Liver (tissue), 9 donors: ENCODE data around the gene ABLIM2. TPM values are rescaled to one million over a fixed set of nuclear protein-coding genes. Genes with fewer than 3 reads are reported as not detected.

Source experiments
- DNase-seq: peaks from one replicate; pipeline ENCODE4 v3.0.0-alpha.2; 2017; ENCODE audit warnings: low spot score
- H3K27ac ChIP-seq, 2 donors: one replicate each; pipeline ENCODE4 v1.7.0; 2013; ENCODE audit warnings: inconsistent platforms in 2 of 2, low read length in 2 of 2, control low read depth in 1 of 2, low read depth in 1 of 2, mild to moderate bottlenecking in 1 of 2
- H3K27me3 ChIP-seq, 4 donors: one replicate each; pipeline versions ENCODE4 v1.6.1 to v1.7.0; 2013; ENCODE audit warnings: low read length in 3 of 4, inconsistent platforms in 1 of 4, mild to moderate bottlenecking in 1 of 4, moderate library complexity in 1 of 4; ENCODE audit not compliant: control insufficient read depth in 4 of 4, insufficient read depth in 4 of 4
- H3K36me3 ChIP-seq, 4 donors: one replicate each; pipeline versions ENCODE4 v1.6.1 to v1.7.0; 2013; ENCODE audit warnings: low read length in 3 of 4, mild to moderate bottlenecking in 3 of 4, low read depth in 1 of 4, moderate library complexity in 1 of 4; ENCODE audit not compliant: control insufficient read depth in 4 of 4, insufficient read depth in 3 of 4
- H3K4me1 ChIP-seq, 4 donors: one replicate each; pipeline versions ENCODE4 v1.6.1 to v1.7.0; 2013; ENCODE audit warnings: low read length in 3 of 4, mild to moderate bottlenecking in 3 of 4, moderate library complexity in 1 of 4; ENCODE audit not compliant: control insufficient read depth in 4 of 4, insufficient read depth in 4 of 4
- H3K4me3 ChIP-seq, 3 donors: one replicate each; pipeline versions ENCODE4 v1.6.1 to v1.7.0; 2013; ENCODE audit warnings: low read length in 3 of 3, control low read depth in 1 of 3, low read depth in 1 of 3, mild to moderate bottlenecking in 1 of 3
- H3K9ac ChIP-seq, 2 donors: one replicate each; pipeline ENCODE4 v1.7.0; 2013; ENCODE audit warnings: low read length in 2 of 2, mild to moderate bottlenecking in 2 of 2, moderate library complexity in 2 of 2, control low read depth in 1 of 2, low read depth in 1 of 2
- H3K9me3 ChIP-seq, 4 donors: one replicate each; pipeline versions ENCODE4 v1.6.1 to v1.7.0; 2013; ENCODE audit warnings: low read length in 3 of 4; ENCODE audit not compliant: control insufficient read depth in 4 of 4
- ATF3 ChIP-seq: IDR thresholded peaks from 2 replicates; pipeline ENCODE4 v1.6.1; 2016; ENCODE audit warnings: antibody characterized with exemption
- EGR1 ChIP-seq, 2 donors: IDR thresholded peaks; 2 replicates each; pipeline ENCODE4 v1.6.1; 2016 to 2018; ENCODE audit warnings: antibody characterized with exemption in 2 of 2, low read depth in 2 of 2
- FOXA1 ChIP-seq: IDR thresholded peaks from 2 replicates; pipeline ENCODE4 v1.6.1; 2016; ENCODE audit warnings: antibody characterized with exemption
- FOXA2 ChIP-seq: IDR thresholded peaks from 2 replicates; pipeline ENCODE4 v1.6.1; 2016; ENCODE audit warnings: antibody characterized with exemption
- GABPA ChIP-seq, 2 donors: IDR thresholded peaks in 1 of 2; conservative IDR thresholded peaks in 1 of 2; 2 replicates each; pipeline ENCODE4 v1.6.1; 2016; ENCODE audit warnings: antibody characterized with exemption in 2 of 2, mild to moderate bottlenecking in 1 of 2, moderate library complexity in 1 of 2
- HNF4A ChIP-seq, 2 donors: conservative IDR thresholded peaks; 2 replicates each; pipeline ENCODE4 v1.6.1; 2016; ENCODE audit warnings: antibody characterized with exemption in 2 of 2, mild to moderate bottlenecking in 2 of 2
- HNF4G ChIP-seq: IDR thresholded peaks from 2 replicates; pipeline ENCODE4 v1.6.1; 2016; ENCODE audit warnings: antibody characterized with exemption
- JUND ChIP-seq, 2 donors: IDR thresholded peaks; 2 replicates each; pipeline ENCODE4 v1.6.1; 2016; ENCODE audit warnings: antibody characterized with exemption in 2 of 2
- MAX ChIP-seq: IDR thresholded peaks from 2 replicates; pipeline ENCODE4 v1.6.1; 2016; ENCODE audit warnings: antibody characterized with exemption
- NR2F2 ChIP-seq: IDR thresholded peaks from 2 replicates; pipeline ENCODE4 v1.6.1; 2016; ENCODE audit warnings: antibody characterized with exemption
- RAD21 ChIP-seq, 2 donors: IDR thresholded peaks; 2 replicates each; pipeline ENCODE4 v1.6.1; 2016; ENCODE audit warnings: antibody characterized with exemption in 2 of 2, mild to moderate bottlenecking in 2 of 2
- REST ChIP-seq: IDR thresholded peaks from 2 replicates; pipeline ENCODE4 v1.6.1; 2016; ENCODE audit warnings: antibody characterized with exemption, mild to moderate bottlenecking
- RXRA ChIP-seq, 2 donors: IDR thresholded peaks; 2 replicates each; pipeline ENCODE4 v1.6.1; 2017 to 2018; ENCODE audit warnings: antibody characterized with exemption in 2 of 2, mild to moderate bottlenecking in 1 of 2
- SP1 ChIP-seq: IDR thresholded peaks from 2 replicates; pipeline ENCODE4 v1.6.1; 2018; ENCODE audit warnings: antibody characterized with exemption, mild to moderate bottlenecking
- TAF1 ChIP-seq: conservative IDR thresholded peaks from 2 replicates; pipeline ENCODE4 v1.6.1; 2016; ENCODE audit warnings: antibody characterized with exemption, mild to moderate bottlenecking
- YY1 ChIP-seq: IDR thresholded peaks from 2 replicates; pipeline ENCODE4 v1.6.1; 2016; ENCODE audit warnings: antibody characterized with exemption, mild to moderate bottlenecking
- ZBTB33 ChIP-seq: IDR thresholded peaks from 2 replicates; pipeline ENCODE4 v1.6.1; 2016; ENCODE audit warnings: antibody characterized with exemption
- WGBS: extraction: QIAGEN DNeasy Blood & Tissue Kit; methylation state at CpG from one replicate; pipeline ENCODE4 v1.1.7; 2013; 5-methylcytosine and 5-hydroxymethylcytosine counted together
- polyA plus RNA-seq, 2 donors: library from polyadenylated mRNA; stranded (reverse) in 1 of 2; unstranded in 1 of 2; fragments of 200-250 nt in 1 of 2; fragments of >200 nt in 1 of 2; fragmentation: Nextera tagmentation in 1 of 2; extraction: Ambion mirVana in 1 of 2; gene quantifications; one replicate each; pipeline versions ENCODE4 v1.2.1 to v1.2.3, GENCODE V29; 2013 to 2015
- total RNA-seq, 2 donors: library from RNA; depleted of rRNA; stranded (reverse); fragments of >200 nt; gene quantifications; one replicate each; pipeline ENCODE4 v1.2.3, GENCODE V29; 2014
- donor health status: healthy.
- donor health status: healthy.
- donor health status: healthy.
- donor health status: healthy.
- donor health status: healthy.

ABLIM2 gene
- total and polyA plus RNA-seq, 4 donors: 0.75 to 2.5 (median 0.93) TPM

- Histone ChIP-seq H3K27me3 (no peaks in the 10 kb centered on the region), H3K9ac (no peak overlapping the region), H3K4me1 (peaks cover 28 to 57% (median 42%) of the 10 kb centered on the region in 4 donors), H3K9me3 (no peaks in the 10 kb centered on the region), H3K27ac (peak overlapping the region in 1 of 2 donors; percentile 38), H3K4me3 (peak overlapping the region in 2 of 3 donors; percentile 5 to 77), H3K36me3 (peaks cover 2 to 9% (median 4%) of the 10 kb centered on the region in 4 donors)
- DNase-seq: no peak
- WGBS: 66% methylated on average over 21 of the region's 21 CpGs
- peak; percentile 34 for TF ChIP-seq SP1
- TF ChIP-seq REST: peak; percentile 40
- TF ChIP-seq MAX: no peak
- peak; percentile 69 to 72 for TF ChIP-seq HNF4A (conservative IDR thresholded peaks at IDR 0.05)
- TF ChIP-seq EGR1 (IDR thresholded peaks at IDR 0.05; ENCODE audit: low read depth in 2 of 2): peak in 1 of 2 donors; percentile 36
Observed at GRCh38 chr4:8202108-8203051, 43.8 kb upstream of the ABLIM2 start.

- Histone ChIP-seq H3K9ac (no peak overlapping the region), H3K9me3 (no peaks in the 10 kb centered on the region), H3K27ac (peak overlapping the region in 1 of 2 donors; percentile 88), H3K27me3 (no peaks in the 10 kb centered on the region), H3K36me3 (peaks cover under 1 to 4% (median 3%) of the 10 kb centered on the region in 4 donors), H3K4me1 (peaks cover 28 to 57% (median 42%) of the 10 kb centered on the region in 4 donors), H3K4me3 (peak overlapping the region; percentile 12 to 77 (median 20))
- DNase-seq: no peak
- TF ChIP-seq HNF4A (conservative IDR thresholded peaks at IDR 0.05) (no peak), EGR1 (IDR thresholded peaks at IDR 0.05; ENCODE audit: low read depth in 2 of 2) (no peak), HNF4G (no peak), RXRA (IDR thresholded peaks at IDR 0.05) (no peak), GABPA (IDR thresholded peaks at IDR 0.05 in 1 of 2, conservative IDR thresholded peaks at IDR 0.05 in 1 of 2) (no peak), TAF1 (no peak), JUND (IDR thresholded peaks at IDR 0.05) (no peak), REST (no peak), FOXA2 (no peak), RAD21 (IDR thresholded peaks at IDR 0.05) (no peak), NR2F2 (no peak), YY1 (no peak), SP1 (no peak), FOXA1 (no peak), ZBTB33 (no peak), MAX (no peak), ATF3 (no peak)
- WGBS: 46% methylated on average over 9 of the region's 9 CpGs
Observed at GRCh38 chr4:8201321-8201781, 42.7 kb upstream of the ABLIM2 start.
